HG02884 (cell line): ENCODE data around the gene AHDC1.
"Not testable (repeated sequence)": the region's sequence is repeated elsewhere in the genome, so short reads cannot be mapped to it uniquely, and the experiment has no call there.

Experiments used
- ATAC-seq: cut with Tn5 transposase; IDR thresholded peaks from one replicate; pipeline ENCODE4 v1.9.1; 2021; ENCODE audit warnings: mild to moderate bottlenecking, moderate library complexity; ENCODE audit not compliant: unreplicated experiment

Gene AHDC1

GRCh38 chr1:27603681-27604578, at the start of gene AHDC1:
AHDC1 (minus strand) TSS chr1:27604144; CDS start chr1:27552115, 52,029 bp downstream.
- ATAC-seq, result peak; percentile 66

- no peak for ATAC-seq
Measured at GRCh38 chr1:27652111-27652864, 48.3 kb upstream of the AHDC1 start.

- no peak for ATAC-seq
Measured at GRCh38 chr1:27650539-27651175, 46.7 kb upstream of the AHDC1 start.

- no peak for ATAC-seq
Measured at GRCh38 chr1:27650171-27650538, 46.2 kb upstream of the AHDC1 start.

GRCh38 chr1:27649306-27649635, 45.3 kb upstream of the AHDC1 start:
- ATAC-seq, result no peak

GRCh38 chr1:27648602-27649305, 44.8 kb upstream of the AHDC1 start:
- ATAC-seq, result no peak

- no peak for ATAC-seq
Measured at GRCh38 chr1:27647328-27647727, 43.4 kb upstream of the AHDC1 start.

GRCh38 chr1:27646676-27647075, 42.7 kb upstream of the AHDC1 start:
- no peak for ATAC-seq

- ATAC-seq, result no peak
Measured at GRCh38 chr1:27645071-27645415, 41.1 kb upstream of the AHDC1 start.

- no peak for ATAC-seq
Measured at GRCh38 chr1:27644369-27645070, 40.6 kb upstream of the AHDC1 start.

- no peak for ATAC-seq
Measured at GRCh38 chr1:27643600-27644368, 39.8 kb upstream of the AHDC1 start.

GRCh38 chr1:27640514-27640913, 36.6 kb upstream of the AHDC1 start:
- ATAC-seq, result not testable (repeated sequence)

- no peak for ATAC-seq
Measured at GRCh38 chr1:27638805-27639204, 34.9 kb upstream of the AHDC1 start.

- no peak for ATAC-seq
Measured at GRCh38 chr1:27638047-27638734, 34.2 kb upstream of the AHDC1 start.

GRCh38 chr1:27635396-27636142, 31.6 kb upstream of the AHDC1 start:
- ATAC-seq, result no peak

GRCh38 chr1:27634985-27635367, 31.0 kb upstream of the AHDC1 start, which contains the start of gene FGR:
FGR (minus strand) TSS chr1:27635185; CDS start chr1:27623916, 11,269 bp downstream.
- no peak for ATAC-seq

GRCh38 chr1:27634177-27634984, 30.4 kb upstream of the AHDC1 start:
- ATAC-seq, result no peak
